GM21786 (cell line): ENCODE data around the gene CCDC92.
"Not testable (repeated sequence)": the region's sequence is repeated elsewhere in the genome, so short reads cannot be mapped to it uniquely, and the experiment has no call there.

Source experiments
- ATAC-seq: cut with Tn5 transposase; IDR thresholded peaks from one replicate; pipeline ENCODE4 v1.9.1; 2021; ENCODE audit not compliant: unreplicated experiment

The CCDC92 gene

DNA sequence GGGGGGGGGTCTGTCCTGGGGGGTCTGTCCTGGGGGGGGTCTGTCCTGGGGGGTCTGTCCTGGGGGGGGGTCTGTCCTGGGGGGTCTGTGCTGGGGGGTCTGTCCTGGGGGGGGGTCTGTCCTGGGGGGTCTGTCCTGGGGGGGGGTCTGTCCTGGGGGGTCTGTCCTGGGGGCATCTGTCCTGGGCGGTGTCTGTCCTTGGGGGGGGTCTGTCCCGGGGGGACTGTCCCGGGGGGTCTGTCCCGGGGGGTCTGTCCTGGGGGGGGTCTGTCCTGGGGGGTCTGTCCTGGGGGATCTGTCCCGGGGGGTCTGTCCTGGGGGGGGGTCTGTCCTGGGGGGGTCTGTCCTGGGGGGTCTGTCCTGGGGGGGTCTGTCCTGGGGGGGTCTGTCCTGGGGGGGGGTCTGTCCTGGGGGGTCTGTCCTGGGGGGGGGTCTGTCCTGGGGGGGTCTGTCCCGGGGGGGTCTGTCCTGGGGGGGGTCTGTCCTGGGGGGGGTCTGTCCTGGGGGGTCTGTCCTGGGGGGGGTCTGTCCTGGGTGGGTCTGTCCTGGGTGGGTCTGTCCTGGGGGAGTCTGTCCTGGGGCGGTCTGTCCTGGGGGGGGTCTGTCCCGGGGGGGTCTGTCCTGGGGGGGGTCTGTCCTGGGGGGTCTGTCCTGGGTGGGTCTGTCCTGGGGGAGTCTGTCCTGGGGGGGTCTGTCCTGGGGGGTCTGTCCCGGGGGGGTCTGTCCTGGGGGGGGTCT lies 60.8 kb downstream of the CCDC92 start:
- not testable (repeated sequence) for ATAC-seq

DNA sequence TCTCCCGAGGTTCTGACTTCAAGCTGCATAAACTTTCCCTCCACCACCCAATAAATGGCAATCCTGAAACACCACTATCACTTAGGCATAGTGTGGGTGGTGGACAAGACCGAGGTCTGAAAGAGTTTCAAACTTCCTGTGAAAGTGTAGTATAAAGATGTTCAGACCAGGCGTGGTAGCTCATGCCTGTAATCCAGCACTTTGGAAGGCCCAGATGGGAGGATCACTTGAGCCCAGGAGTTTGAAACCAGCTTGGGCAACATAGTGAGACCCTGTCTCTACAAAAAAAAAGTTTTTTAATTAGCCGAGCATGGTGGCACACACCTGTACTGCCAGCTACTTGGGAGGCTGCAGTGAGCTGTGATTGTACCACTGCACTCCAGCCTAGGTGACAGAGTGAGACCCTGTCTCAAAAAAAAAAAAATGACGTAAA lies 61.9 kb downstream of the CCDC92 start:
- no peak for ATAC-seq

DNA sequence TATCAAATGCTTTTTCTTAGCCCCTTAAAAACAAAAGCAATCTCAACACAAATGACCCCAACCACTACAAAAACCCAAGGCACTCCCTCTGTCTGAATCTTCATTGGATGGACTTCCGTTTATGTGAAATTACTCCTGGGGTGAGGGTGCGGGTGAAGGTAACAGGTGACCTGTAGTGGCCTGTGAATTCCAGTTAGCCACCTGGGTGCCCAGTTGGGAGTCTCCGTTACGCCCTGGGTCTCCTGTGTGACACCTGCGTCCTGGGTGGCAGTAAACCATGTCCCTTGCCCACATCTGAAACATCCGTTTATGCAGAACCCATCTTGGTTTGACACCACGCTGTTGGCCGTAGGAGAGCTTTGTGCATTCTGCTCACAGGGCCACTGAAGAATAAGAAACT lies 62.6 kb downstream of the CCDC92 start:
- ATAC-seq, result no peak

DNA sequence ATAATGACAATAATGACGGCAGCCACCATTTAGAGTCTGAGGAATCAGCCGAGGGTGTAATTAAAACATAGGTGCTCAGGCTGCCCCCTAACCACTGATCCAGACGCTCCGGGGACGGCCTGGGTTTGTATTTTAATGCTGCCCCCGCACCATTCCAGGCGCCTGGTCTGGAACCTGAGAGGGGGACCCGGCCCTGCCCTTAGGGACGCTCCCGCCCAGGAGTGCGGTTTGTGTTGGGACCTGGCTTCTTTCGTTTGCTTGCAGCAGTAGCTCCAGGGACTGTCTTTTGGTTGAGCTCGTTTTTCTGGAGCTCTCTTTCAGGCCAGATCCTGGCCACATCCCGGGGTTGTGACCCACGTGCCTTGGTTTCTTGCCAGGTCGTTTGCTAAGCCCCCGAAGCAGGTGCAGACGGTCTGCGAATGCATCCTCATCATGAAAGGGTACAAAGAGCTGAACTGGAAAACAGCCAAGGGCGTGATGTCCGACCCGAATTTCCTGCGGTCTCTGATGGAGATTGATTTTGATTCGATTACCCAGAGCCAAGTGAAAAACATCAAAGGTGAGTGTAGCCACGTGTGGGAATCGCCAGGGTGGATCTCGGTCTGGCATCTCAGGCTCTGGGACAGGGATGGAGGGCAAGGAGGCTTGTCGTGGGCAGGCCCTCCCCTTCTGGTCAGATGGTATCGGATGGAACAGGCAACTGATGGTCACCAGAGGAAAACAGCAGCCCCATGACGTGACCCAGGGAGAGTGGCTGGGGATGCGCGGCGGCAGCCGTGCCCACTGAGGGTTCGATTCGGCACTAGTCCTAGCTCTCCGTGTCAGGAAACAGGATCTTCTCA lies 63.5 kb downstream of the CCDC92 start:
- no peak for ATAC-seq

DNA sequence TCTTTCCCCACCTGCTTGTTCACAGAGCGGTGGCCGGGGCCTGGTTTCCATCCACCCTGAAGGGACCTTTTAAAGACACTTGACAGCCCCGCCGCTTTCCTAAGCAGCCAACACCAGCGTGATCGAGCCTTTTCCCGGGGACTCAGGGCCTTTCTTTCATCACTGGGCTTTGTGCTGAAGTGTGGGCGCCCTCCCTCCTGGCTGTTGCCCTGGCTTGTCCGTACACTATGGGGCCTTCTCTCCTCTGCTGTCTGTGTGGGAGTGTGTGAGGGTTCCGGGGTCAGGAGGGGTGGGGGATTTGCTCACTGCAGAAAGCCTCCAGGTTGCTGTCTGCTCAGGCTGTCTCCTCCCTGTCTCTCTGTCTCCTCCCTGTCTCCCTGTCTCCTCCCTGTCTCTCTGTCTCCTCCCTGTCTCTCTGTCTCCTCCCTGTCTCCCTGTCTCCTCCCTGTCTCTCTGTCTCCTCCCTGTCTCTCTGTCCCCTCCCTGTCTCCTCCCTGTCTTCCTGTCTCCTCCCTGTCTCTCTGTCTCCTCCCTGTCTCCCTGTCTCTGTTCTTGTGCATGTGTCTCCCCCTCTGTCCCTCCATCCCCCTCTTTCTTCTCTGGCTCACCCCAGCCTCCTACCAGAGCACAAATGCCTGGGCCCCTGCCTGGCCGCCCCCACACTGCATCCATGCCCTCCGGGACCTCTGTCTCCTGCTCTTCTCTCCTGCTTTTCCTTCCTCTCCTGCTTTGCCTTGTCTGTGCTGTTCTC lies 64.7 kb downstream of the CCDC92 start:
- ATAC-seq, result no peak

DNA sequence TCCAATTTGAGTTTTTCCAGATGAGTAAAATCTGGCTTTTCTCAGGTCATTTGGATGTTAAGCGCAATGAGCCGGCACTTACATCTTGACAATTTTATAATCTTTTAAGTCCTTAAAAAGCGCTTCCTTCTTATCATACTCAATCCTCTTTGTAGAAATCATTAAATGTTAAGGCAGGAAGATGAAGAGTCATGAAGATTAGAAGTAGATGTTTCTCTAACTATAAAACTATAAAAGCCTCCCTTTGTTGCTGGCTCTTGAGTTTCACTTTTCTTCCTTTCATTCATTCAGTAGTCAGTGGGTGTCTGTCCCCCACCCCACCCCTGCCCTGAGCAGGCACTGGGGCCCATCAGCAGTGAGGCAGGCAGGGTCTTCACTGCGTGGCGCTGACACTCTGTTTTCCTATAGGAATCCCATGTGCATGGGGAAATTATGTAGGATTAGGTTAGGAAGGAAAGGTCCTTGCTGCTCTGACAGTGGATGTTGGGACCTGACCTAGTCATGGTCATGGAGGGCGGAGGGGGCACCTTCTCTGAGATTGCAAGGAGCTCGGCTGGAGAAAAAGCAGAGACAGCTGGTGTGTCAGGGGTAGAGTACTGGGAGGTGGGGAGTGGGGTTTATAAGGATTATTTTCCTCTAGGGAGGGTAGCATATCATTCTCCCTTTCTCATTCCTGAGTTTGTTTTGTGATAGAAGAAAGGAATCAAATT lies 65.8 kb downstream of the CCDC92 start:
- no peak for ATAC-seq

DNA sequence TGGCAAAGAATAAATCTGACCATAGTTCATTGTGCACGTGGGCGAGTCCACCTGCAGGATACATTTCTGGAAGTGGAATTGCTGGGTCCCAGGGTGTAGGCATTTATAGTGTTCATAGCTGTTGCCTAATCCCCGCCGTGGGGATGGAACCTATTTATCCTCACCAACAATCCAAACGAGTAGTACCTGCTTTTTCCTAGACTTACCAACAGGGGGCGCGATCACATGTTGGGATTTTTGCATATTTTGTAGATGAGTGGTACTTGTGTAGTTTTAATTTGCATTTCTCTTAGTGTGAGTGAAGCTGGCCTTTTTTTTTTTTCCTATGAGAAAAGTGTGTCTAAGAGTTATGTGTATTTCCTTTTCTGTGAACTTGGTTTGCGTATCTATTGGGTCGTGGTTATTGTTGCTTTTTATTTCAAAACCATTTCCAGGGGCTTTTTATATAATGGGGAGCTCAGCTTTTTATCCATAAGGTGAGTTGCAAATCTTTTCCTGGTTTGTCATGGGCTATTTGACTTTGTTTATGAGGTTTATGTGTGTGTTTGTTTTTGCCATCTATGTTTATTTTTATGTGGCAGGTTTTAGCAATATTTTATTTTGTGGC lies 67.2 kb downstream of the CCDC92 start:
- no peak for ATAC-seq

DNA sequence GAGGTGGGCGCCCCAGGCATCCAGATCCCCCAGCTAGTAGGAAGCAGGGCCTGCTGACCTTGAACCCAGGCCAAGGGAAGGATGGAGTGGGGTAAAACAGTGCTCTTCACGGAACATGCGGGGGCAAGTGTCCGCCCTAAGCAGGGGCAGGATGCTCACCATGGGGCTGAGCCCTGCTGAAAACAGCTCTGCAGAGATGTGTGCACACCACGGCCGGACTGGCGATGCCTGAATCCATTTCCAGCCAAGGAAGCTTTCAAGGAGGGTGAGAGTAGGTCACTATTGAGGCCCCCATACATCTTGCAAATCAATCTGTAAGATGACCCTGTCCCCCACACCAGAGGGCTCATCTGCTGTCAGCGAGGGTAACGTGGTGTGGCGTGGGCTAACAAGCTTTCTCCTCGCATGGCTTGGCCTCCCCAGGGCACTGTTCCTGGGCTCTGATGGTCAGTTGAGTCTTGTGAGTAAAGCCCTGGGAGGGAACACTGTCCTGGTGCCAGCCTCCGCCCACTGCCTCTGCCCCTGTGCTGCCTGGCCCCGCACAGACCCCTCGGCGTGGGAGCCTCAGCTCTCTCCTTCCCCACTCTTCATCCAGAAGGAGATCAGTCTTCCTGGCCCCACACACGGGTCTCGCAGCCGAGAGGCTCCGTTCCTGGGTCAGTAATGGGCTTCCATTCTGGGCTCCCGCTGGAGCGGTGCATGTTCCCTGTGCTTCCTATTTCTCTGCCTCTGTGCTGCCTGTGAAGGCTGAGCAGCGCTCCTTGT lies 69.1 kb downstream of the CCDC92 start:
- ATAC-seq, result no peak

DNA sequence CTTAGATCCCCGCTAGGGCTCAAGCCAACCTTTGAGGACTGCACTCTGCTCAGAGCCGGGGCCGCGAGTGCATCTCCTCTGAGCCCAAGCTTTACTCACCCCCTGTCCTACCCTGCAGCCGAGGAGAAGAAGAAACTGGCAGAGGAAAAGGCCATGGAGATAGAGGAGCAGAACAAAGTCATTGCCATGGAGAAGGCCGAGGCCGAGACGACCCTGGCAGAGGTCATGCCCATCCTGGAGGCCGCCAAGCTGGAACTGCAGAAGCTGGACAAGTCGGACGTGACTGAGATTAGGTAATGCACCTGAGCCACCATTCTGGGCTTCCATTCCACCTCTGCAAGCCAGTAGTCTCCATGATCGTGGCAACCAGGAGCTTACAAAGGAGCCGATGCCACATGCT lies 69.8 kb downstream of the CCDC92 start:
- no peak for ATAC-seq

DNA sequence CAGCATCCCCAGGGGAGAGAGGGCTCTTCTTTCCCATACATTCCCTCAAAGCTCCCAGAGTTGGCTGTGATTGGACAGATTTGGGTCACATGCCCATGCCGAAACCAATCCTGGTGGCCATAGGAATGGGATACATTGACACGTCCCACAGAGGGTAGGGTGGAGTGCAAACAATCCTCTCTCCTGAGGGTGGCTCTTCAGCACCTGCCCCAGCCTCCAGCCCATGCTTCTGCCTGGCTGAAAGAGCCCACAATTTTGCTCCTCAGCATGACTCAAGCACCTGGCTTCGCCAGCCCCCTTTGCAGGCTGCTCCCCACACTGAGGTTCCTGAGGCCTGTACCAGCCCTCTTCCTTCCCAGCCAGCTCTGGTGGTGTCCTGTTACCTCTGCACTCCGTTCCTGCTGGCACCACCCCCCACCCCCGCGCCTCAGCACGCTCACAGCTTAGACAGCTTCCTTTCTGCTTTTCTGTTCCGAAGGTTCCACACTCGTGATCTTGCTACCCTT lies 71.7 kb downstream of the CCDC92 start:
- ATAC-seq, result no peak

DNA sequence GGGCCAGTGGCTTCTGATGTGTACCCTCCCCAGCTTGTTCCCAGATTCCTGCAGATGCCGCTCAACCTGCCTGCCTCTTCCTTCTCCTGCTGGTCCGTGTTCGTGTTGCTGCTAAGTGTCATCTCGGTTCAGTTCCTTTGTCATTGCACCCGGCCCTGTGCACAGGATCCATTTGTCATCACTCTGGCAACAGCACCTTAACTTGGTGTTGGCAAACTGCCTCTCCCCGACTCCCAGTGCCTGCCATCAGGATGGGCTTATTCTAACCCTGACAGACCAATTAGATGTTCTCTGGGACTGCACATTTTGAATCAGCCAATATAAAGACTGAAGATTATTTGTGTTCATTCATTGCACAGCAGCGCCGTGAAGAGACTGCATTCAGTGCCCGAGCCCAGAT lies 73.3 kb downstream of the CCDC92 start:
- no peak for ATAC-seq

DNA sequence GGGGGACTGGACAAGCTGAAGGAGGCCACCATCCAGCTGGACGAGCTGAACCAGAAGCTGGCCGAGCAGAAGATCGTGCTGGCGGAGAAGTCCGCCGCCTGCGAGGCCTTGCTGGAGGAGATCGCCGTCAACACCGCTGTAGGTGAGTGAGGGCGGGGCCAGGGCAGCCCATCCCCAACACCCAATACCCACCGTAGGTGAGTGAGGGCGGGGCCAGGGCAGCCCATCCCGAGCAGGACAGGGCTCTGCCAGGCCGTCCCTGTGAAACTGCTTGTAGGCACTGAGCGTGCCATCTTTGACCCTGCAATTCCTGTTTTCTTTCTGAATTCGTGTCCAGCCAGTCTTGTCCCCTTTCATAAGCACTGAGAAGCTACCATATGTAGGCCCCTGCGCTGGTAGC lies 74.0 kb downstream of the CCDC92 start:
- no peak for ATAC-seq

DNA sequence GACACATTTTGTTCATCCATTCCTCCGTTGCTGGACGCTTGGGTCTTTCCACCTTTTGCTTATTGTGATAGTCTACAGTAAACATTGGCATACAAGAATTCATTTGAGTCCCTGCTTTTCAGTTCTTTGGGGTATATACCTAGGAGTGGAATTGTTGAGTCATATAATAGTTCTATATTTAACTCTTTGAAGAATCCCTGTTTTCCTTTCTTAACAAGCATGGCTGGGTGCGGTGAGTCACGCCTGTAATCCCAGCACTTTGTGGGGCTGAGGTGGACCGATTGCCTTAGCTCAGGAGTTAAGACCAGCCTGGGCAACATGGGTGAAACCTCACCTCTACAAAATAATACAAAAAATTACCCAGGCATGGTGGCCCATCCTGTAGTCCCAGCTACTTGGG lies 75.4 kb downstream of the CCDC92 start:
- ATAC-seq, result no peak

DNA sequence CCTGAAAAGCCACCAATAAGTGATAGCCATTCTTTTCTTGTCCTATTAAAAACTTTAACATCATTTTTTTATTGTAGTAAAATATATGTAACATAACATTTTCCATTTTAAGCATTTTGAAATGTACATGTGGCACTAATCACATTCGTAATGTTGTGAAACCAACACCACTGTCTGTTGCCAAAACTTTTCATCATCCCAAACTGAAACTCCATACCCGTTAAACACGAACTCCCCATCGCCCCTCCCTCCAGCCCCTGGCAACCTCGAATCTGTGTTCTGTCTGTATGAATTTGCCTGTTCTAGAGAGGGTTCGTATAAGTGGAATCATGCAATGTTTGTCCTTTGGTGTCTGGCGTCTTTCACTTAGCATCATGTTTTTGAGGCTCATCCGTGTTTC lies 75.9 kb downstream of the CCDC92 start:
- no peak for ATAC-seq

DNA sequence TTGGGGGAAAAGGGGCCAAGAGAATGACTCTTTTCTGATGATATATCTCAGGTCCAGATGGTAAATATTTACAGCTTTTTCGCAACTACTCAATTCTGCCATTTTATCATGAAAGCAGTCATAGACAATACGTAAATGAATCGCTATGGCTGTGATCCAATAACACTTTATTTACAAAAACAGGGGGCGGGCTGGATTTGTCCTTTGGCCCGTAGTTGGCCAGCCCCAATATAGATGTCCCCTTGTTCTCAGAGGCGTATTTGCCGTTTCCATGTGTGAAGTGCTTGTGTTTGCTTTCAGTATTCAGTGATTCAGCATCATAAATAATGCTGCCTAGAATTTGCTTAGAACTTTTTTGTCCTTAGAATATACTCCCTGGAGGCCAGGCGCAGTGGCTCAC lies 77.2 kb downstream of the CCDC92 start:
- ATAC-seq, result no peak

DNA sequence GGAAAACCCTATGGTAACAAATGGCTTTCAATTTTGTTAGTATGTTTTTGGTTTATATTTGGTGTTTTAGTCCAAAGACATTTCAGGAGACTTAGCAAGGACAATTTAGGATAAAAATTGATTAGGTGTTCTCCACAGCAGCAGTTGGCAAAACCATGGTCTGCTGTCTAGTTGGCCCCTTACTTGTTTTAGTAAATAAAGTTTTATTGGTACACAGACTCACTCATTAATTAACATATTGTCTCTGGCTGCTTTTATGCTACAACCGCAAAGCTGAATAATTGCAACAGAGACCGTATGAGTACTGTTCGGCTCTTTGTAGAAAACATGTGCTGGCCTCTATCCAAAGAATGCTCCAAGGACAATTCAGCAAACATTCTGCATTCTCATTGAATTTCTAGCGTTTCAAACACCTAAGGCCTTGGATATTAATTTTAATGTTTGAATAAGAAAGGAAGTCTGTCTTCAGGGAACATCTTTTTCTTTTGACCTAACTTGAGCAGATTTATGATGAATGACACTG lies 77.7 kb downstream of the CCDC92 start:
- ATAC-seq, result no peak

DNA sequence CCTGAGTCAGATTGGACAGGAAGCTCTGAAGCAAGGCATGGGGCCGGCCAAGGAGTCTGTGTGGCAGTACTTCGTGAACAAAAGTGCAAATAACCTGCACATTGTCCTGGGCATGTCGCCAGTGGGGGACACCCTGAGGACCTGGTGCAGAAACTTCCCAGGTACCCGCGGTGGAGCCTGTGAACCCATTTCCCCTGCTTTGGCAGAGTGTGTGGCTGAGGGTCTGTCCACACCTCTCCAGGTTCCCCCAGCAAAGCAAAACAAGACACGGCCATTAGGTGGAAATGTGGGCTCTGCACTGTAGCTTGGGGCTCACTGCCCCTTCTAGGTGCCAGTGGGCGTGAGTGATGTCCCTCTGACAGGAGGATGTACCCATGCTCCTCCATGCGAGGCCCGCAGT lies 79.4 kb downstream of the CCDC92 start:
- ATAC-seq, result no peak

DNA sequence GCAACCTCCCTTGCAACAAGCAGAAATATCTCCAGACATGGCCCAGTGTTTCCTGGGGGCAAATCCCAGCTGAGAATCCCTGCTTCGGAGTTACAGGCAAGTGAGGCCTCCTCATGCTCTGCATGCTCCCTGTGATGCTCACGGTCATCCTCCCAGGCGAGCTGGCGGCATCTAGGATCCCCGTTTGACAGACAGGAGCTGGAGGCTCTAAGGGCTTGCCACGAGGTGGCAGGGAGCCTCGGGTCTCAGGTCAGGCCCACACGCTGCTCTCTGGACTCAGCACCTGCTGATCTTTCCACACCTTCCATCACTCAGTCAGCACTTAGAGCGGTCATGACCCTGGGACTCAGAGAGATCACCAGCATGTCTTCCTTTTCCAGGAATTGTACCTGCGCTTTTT lies 79.8 kb downstream of the CCDC92 start:
- no peak for ATAC-seq

DNA sequence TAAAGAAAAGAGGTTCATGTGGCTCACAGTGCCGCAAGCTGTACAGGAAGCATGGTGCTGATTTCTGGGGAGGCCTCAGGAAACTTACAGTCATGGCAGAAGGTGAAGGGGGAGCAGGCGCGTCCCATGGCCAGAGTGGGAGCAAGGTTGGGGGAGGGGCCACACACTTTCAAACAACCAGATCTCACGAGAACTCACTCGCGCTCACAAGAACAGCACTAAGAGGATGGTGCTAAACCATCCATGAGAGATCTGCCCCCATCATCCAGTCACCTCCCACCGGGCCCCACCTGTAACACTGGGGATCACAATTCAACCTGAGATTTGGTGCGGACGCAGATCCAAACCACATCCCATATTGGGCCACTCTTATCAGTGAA lies 80.5 kb downstream of the CCDC92 start:
- ATAC-seq, result no peak
